Right hindlimb (tissue), 1 donor: Measurements from ENCODE around the gene ISL2.
"Not testable (repeated sequence)": the region's sequence is repeated elsewhere in the genome, so short reads cannot be mapped to it uniquely, and the experiment has no call there.

Source experiments
- DNase-seq: peaks from one replicate; pipeline ENCODE4 v3.0.0-alpha.2; 2018

Gene ISL2

GRCh38 chr15:76336254-76337058, at the start of gene ISL2:
Gene ISL2 (plus strand): TSS chr15:76336773. CDS start chr15:76336884, 111 bp downstream.
- peak; percentile 48 for DNase-seq

GRCh38 chr15:76289582-76289981, 47.0 kb upstream of the ISL2 start:
- DNase-seq = no peak

GRCh38 chr15:76293361-76293760, 43.2 kb upstream of the ISL2 start:
- no peak for DNase-seq

GRCh38 chr15:76294463-76294862, 42.1 kb upstream of the ISL2 start:
- DNase-seq = not testable (repeated sequence)

- no peak for DNase-seq
Observed at GRCh38 chr15:76296849-76297248, 39.7 kb upstream of the ISL2 start.

- DNase-seq = not testable (repeated sequence)
Observed at GRCh38 chr15:76297951-76298350, 38.6 kb upstream of the ISL2 start.

- DNase-seq = no peak
Observed at GRCh38 chr15:76298986-76299385, 37.6 kb upstream of the ISL2 start.

- DNase-seq = no peak
Observed at GRCh38 chr15:76299786-76300185, 36.8 kb upstream of the ISL2 start.

- DNase-seq = no peak
Observed at GRCh38 chr15:76303909-76304308, 32.7 kb upstream of the ISL2 start.

- DNase-seq = no peak
Observed at GRCh38 chr15:76309601-76310330, 26.8 kb upstream of the ISL2 start.

GRCh38 chr15:76310475-76311099, 26.0 kb upstream of the ISL2 start:
- no peak for DNase-seq

- peak; percentile 97 for DNase-seq
Observed at GRCh38 chr15:76311100-76311953, 25.2 kb upstream of the ISL2 start, which contains the start of gene ETFA. Gene ETFA (minus strand): TSS chr15:76311469. CDS start chr15:76311388, 81 bp downstream.

GRCh38 chr15:76312540-76313174, 23.9 kb upstream of the ISL2 start:
- DNase-seq = no peak

- not testable (repeated sequence) for DNase-seq
Observed at GRCh38 chr15:76313175-76313567, 23.4 kb upstream of the ISL2 start.

GRCh38 chr15:76313731-76314130, 22.8 kb upstream of the ISL2 start:
- DNase-seq = no peak

- DNase-seq = no peak
Observed at GRCh38 chr15:76320012-76320411, 16.6 kb upstream of the ISL2 start.

GRCh38 chr15:76321171-76321570, 15.4 kb upstream of the ISL2 start:
- no peak for DNase-seq

GRCh38 chr15:76321602-76322001, 15.0 kb upstream of the ISL2 start:
- DNase-seq = no peak

- DNase-seq = no peak
Observed at GRCh38 chr15:76324066-76324465, 12.5 kb upstream of the ISL2 start.

GRCh38 chr15:76325704-76326103, 10.9 kb upstream of the ISL2 start:
- DNase-seq = no peak

- DNase-seq = no peak
Observed at GRCh38 chr15:76327191-76328105, 9.1 kb upstream of the ISL2 start.
